ENCODE results near the gene MCU.

DNA sequence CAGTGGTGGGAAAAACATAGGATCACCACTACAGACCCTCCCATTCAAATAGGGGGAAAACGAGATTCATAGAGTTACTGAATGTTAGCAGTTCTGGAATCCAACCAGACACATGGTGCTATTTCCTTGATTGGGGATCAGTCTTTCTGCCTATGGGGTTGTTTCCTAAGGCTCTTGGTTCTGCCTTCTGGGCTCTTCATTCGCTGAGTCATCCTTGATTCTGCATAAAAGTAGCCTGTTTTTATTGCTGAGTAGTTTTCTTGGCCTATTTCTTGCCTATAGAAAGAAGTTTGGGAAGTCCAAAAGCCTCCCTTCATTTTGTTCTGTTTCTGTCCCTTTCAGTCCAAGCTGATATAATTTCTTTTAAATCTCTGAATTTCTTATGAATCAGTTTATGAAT, 102.3 kb downstream of the MCU start:
- no peak for TF ChIP-seq CTCF (IDR thresholded peaks at IDR 0.05)
- TF ChIP-seq POLR2A (IDR thresholded peaks at IDR 0.05), result no peak
